NOMO-1 (cell line): Measurements from ENCODE around the gene APCDD1.
"Not testable (repeated sequence)": the region's sequence is repeated elsewhere in the genome, so short reads cannot be mapped to it uniquely, and the experiment has no call there.

ENCODE experiments used
- DNase-seq, 2 experiments: peaks; one replicate each; lab custom pipeline; 2025; ENCODE audit not compliant: unreplicated experiment in 2 of 2; lab: John Stamatoyannopoulos, UW

The APCDD1 gene

GRCh38 chr18:10487154-10487553, 32.7 kb downstream of the APCDD1 start:
- DNase-seq = no peak

- DNase-seq = no peak
Observed at GRCh38 chr18:10488017-10488416, 33.6 kb downstream of the APCDD1 start.

DNA sequence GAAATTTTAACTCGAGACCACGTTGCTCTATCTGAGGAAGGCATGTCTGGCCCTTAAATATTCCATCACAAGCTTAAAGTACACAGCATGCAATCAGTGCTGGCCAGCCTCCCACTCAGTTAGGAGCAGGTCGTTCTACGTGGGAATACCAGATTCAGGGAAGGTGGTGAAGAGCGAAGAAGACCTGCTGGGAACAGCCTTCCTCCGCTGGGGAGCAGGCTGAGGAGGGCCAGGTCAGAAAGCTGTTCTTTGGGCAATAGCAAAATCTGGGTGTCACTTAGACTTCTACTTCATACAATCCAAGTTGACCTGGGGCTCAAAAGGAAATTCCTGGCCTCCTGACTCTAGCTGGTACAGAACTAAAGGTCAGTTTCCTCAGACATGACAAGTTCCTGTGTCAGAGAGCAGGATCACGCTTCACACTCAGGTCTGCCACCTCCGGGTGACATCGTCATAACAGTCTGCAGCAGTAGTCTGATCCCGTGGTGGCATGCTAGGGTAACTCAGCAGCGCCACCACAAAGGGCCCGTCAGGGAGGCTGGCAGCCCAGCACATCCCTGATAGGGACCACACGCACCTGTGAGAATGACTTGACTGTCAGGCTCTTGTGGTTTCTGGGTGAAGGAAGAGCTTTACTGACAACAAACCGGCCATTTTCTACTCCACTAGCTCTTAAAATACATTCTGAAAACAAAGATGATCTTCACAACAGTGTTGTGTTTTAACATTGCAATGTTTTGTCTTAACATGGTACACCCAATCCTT, 36.1 kb downstream of the APCDD1 start:
- DNase-seq = peak in 1 of 2 experiments; percentile 6

DNA sequence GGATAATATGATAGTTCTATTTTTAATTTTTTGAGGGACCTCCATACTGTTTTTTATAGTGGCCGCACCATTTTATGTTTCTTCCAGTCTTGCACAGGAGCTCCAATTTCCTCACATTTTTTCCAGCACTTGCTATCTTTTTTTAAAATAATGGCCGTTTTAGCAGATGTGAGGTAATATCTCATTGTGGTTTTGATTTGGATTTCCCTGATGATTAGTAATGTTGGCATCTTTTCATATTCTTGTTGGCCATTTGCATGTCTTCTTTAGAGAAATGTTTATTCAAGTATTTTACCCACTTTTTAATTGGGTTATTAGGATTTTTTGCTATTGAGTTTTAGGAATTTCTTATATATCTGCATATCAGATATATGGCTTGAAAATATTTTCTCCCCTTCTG, 41.5 kb downstream of the APCDD1 start:
- no peak for DNase-seq

DNA sequence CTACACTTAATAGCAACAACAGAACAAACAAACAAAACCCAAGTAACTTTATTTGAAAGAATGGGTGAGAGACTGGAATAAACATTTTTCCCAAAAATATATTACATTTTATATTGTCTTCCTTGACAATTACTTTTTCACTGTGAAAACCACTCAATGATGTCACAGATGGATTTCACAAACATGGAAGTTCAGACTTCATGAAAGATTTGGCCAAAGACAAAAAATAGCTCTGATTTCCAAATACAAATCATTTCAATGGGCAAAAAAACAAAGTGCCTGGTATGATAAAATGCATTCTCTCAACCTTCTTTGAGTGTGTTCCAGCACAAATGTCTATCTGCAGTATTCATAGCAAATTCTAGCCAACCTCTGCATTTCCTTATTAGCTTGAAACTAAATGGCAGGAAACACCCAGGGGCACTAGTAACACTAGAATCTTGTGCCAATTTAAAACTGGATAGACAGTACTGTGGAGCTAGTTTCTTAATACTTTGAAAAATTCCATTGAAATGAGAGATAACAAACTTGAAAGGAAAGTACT, 42.8 kb downstream of the APCDD1 start:
- DNase-seq = no peak

- DNase-seq = peak; percentile 64 to 94
Observed at GRCh38 chr18:10499230-10499629, 44.8 kb downstream of the APCDD1 start.

GRCh38 chr18:10500038-10500437, 45.6 kb downstream of the APCDD1 start:
- DNase-seq = no peak

DNA sequence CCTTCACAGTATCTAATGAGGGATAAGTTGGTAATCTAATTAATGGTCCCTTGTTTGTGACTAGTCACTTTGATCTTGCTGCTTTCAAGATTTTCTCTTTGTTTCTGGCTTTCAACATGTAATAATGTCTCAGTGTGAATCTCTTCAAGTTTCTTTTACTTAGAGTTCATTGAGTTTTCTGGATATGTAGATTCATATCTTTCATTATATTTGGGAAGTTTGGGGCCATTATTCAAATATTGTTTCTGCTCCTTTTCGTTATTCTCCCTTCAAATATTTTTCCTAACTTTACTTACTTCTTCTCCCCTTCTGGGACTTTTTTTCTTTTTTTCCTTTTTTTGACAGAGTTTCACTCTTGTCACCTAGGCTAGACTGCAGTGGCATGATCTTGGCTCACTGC, 50.3 kb downstream of the APCDD1 start:
- no peak for DNase-seq

DNA sequence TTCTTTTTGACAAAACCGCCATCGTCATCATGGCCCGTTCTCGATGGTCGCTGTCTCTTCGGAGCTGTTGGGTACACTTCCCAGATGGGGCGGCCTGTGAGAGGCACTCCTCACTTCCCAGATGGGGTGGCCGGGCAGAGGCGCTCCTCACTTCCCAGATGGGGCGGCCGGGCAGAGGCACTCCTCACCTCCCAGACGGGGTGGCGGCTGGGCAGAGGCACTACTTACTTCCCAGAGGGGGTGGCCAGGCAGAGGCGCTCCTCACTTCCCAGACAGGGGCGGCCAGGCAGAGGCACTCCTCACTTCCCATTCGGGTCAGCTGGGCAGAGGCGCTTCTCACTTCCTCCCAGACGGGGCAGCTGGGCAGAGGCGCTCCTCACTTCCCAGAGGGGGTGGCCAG, 51.5 kb downstream of the APCDD1 start:
- DNase-seq = not testable (repeated sequence)

- DNase-seq = peak in 1 of 2 experiments; percentile 13
Observed at GRCh38 chr18:10508591-10508990, 54.2 kb downstream of the APCDD1 start.

DNA sequence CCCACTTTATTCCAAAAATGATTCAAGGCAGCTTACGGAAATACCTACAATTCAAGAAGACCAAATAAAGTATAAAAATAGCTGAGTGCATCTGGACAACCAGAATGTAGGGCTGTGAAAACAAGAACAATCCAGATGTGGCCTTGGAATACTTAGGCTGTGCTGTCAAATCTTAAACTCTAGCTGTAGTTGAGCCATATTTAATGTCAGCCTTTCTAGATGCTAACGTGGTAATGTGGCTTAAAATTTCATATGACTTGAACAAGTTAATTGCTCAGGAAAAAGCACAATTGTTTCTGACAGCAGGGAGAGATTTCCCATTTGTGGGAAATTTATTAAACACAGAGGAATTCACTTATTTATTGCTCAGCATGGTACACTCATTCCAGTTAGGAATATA, 56.8 kb downstream of the APCDD1 start:
- no peak for DNase-seq

DNA sequence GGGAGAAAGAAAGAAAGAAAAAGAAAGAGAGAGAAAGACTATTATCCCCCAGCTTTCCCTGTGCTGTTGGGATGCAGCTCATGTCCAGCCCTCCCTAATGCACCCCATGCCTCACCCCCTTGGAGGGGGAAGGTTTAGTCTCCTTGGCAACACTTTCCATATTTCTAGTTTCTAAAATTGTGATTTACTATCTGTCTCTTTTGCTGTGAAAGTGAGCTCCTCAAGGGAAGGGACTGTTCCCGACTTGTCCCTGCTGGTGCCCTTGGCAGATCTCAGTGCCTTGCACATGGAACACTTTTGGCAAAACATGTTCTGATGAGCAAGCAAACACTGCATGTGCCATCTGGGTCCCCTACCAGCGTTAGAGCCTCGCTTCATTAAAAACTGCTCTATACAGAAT, 59.6 kb downstream of the APCDD1 start:
- DNase-seq = no peak

GRCh38 chr18:10514601-10515000, 60.2 kb downstream of the APCDD1 start:
- DNase-seq = no peak

GRCh38 chr18:10515456-10515855, 61.0 kb downstream of the APCDD1 start:
- no peak for DNase-seq

- DNase-seq = no peak
Observed at GRCh38 chr18:10516078-10516477, 61.6 kb downstream of the APCDD1 start.

DNA sequence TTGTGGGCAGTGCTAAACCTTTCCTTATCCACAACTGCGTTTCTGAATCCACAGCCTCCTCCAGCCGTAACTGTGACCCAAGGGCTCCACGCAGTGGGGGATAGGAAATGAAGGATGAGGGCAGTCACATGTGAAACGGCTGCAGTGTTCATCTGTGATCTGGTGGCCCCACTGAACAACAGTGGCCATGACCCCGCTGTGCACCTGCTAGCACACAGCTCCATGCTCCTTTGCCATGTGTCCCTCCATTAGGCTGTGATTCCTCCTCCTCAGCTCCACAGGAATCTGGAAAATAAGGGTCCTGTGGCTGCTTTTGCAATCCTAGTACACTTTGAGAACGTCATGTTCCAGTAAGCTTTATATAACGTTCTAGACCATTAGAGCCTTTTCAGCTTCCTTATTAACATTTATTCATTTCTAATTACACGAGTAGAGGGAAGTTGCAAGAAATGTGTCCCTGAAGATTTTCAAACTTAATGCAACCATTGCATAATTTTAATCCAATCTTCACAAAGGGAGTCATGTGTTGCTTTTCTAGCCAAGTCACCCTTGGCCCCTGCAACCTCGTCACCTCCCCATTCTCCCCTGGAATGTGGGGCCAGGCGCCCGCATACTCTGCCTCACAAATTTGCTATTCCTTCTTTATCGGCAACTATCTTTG, 64.3 kb downstream of the APCDD1 start:
- peak; percentile 65 to 70 for DNase-seq

DNA sequence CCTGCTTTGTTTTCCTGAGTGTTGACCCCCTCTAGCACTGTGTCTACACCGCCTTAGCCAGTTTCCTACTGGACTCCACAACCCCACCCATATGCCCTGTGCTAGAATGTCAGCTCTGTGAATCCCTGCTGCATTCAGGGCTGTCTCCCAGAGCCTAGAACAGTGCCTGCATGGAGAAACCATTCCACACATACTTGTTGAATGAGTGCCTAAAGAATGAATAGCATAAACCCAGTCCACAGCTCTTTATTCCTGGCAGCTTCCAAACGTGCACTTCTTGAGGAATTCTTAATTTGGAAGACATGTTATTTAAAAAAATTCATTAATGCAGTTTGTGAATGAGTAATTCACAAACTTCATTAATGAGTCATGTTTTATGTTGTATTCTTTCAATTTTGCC, 64.9 kb downstream of the APCDD1 start:
- DNase-seq = no peak

DNA sequence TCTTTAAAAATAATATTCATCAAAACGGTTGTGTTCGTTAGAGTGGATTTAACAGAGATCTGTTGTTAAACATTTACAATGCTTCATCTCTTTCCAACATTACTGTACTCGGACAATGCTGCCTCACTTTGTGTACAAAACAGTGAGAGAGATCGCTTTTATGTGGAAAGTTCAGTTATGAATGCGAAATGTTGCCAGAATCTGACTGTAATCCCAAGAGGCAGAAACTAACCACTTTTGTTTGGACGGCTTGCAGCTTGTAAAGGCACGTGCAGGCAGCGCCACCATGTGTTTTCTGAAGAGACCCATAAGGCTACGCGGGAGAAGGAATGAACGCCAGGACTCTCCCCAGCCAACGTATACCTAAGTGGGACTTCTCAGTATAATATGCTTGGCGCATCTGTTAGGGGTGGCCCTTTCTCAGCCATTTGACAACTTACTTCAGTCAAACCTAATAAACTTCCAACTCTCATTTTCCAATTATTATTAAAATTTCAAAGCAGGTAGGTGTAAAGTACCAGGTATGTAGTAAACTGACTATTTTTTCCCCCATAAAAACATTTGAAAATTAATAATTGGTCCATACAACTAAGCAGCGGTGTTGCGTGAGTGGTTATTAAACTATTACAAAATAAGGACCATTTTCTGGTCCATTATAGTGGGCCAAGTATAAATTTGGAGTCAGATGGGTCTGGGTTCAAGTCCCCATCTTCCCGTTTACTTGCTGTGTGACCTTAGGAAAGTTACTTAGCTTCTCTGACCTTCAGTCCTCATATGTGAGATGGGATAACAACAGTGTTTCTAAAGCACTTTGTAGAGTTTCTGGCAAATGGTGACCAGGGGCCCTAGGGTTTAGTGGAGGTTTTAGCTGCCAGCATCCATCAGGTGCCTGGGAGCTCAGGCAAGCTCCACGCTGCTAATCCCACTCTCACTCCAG, 65.8 kb downstream of the APCDD1 start:
- peak; percentile 83 to 92 for DNase-seq

DNA sequence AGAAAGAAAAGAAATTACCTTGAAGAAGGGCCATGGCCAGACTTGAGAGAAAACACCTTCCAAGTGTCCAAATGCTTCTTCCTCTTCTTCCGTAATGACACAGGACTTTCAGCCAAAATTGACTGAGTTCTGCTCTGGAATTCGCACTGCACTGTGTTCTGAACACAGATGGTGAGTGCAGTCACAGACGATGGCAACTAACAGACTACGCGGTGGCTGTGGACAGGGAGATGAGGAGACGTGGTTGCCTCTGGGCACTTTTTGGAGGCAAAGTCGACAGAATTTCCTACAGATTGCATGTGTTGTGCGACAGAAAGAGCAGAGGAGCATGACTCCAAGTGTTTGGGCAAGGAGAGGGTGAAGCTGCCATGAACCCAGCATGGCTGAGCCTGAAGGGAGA, 67.1 kb downstream of the APCDD1 start:
- no peak for DNase-seq

- no peak for DNase-seq
Observed at GRCh38 chr18:10522574-10522973, 68.1 kb downstream of the APCDD1 start.

GRCh38 chr18:10523544-10523943, 69.1 kb downstream of the APCDD1 start:
- no peak for DNase-seq
